Stimulated activated CD4-positive, alpha-beta T cell treated with anti-CD3 and anti-CD28 coated beads, TNF-alpha, amount 100 ng/mL, for 1 hour (primary cell): ENCODE data around the gene CORO7.
"Not testable (repeated sequence)": the region's sequence is repeated elsewhere in the genome, so short reads cannot be mapped to it uniquely, and the experiment has no call there.

Experiments
- DNase-seq, 3 donors: peaks; one replicate each; pipeline ENCODE4 v3.0.0-alpha.2; 2020; ENCODE audit warnings: low read depth in 3 of 3, low spot score in 1 of 3

Gene CORO7

DNA sequence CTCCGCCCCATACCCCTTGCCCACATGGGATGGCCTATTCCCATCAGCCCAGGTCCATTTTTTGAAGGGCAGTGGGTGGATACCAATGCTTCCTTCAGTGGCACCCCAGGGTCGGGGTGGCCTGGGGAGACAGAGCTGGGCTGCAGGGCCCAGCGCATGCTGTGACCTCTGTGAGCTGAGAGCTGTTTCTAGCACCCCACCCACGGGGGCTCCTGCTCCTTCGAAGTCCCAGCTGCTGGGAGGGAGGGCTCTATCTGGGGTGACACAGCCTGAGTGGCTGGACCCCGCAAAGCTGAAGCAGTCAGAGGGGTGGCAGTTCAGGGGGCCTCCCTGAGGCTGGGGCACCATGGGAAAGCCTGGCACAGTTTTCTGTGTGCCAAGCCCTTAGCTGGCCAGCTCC is 76.0 kb downstream of the CORO7 start:
- DNase-seq, result no peak

DNA sequence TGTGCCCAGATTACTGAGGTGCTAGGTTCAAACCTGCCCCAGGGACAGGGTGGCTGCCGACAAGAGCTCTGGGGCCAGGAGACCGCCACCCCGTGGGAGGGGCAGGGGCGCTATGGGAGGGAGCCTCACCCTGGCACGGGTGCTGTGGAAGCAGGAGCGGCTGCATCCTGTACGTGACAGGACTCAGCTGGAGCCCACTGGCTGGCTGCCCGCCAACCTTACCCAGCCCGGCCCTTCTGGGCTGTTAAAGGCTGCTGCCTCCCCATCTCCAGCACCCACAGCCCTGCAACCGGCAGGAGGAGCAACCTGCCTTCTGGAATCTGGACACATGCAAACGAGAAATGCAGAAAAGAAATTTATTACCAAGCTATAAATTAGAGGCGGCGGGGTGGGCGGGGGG is 76.5 kb downstream of the CORO7 start:
- no peak for DNase-seq

- DNase-seq, result no peak
Measured at GRCh38 chr16:4339455-4339854, 76.9 kb downstream of the CORO7 start.

DNA sequence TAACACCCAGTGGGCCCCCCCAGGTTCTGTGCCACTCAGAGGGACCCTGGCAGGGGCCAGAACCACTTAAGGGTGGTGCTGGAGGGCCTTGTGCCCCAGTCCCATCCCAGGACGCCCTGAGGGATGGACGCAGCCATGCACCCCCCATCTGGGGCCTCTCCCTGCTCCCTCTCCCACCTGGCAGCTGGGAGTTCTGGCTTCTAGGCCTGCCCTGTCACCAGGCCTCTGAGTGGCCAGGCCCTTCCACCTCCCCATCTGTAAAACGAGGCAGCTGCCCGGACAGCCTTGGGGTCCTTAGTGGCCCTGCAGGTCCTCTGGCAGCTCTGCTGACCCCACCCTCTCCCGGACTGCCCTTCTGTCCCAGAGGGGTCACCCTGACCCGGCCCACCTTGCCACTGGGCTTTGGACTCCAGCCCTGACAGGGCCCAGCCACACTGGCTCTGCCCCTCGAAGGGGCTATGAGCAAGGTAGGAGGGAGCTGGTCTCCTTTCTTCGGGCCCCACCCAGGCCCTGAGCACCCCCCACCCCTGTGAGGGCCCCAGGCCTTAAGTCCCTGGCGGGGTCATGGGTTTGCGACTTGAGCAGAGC is 77.6 kb downstream of the CORO7 start:
- DNase-seq, result no peak

DNA sequence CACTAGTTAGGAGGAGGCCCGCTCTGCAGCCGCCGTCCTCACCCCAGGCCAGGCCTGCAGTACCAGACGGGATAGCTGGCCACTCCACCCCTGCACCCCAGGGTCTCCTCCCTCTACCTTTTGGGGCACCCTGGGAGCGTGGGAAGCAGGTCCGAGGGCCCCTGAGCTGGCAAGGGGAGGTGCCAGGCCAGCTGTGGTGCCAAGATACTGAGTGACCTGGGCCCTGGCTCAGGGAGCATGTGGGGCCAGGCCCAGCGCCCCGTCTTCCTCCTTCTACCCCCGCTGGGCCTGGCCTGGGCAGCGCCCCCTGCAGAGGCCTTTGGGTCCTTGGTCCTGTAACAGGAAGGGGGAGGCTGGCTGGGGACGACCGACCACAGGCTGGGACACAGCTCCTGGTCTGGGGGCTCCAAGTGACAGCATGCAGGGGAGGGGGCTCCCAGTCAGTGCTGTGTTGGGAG is 78.2 kb downstream of the CORO7 start:
- DNase-seq, result no peak

GRCh38 chr16:4337540-4338088 is 78.8 kb downstream of the CORO7 start:
- no peak for DNase-seq

DNA sequence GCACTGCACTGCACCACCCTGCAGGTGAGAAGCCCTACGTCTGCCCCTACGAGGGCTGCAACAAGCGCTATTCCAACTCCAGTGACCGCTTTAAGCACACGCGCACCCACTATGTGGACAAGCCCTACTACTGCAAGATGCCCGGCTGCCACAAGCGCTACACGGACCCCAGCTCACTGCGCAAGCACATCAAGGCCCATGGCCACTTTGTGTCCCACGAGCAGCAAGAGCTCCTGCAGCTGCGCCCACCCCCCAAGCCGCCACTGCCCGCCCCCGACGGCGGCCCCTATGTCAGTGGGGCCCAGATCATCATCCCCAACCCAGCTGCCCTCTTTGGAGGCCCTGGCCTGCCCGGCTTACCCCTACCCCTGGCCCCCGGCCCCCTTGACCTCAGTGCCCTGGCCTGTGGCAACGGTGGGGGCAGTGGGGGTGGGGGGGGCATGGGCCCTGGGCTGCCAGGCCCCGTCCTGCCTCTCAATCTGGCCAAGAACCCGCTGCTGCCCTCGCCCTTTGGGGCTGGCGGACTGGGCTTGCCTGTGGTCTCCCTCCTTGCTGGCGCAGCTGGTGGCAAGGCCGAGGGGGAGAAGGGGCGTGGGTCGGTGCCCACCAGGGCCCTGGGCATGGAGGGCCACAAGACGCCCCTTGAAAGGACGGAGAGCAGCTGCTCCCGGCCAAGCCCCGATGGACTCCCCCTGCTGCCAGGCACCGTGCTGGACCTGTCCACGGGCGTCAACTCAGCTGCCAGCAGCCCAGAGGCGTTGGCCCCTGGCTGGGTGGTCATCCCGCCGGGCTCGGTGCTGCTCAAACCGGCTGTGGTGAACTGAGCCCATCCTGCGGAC is 79.5 kb downstream of the CORO7 start:
- DNase-seq, result no peak

DNA sequence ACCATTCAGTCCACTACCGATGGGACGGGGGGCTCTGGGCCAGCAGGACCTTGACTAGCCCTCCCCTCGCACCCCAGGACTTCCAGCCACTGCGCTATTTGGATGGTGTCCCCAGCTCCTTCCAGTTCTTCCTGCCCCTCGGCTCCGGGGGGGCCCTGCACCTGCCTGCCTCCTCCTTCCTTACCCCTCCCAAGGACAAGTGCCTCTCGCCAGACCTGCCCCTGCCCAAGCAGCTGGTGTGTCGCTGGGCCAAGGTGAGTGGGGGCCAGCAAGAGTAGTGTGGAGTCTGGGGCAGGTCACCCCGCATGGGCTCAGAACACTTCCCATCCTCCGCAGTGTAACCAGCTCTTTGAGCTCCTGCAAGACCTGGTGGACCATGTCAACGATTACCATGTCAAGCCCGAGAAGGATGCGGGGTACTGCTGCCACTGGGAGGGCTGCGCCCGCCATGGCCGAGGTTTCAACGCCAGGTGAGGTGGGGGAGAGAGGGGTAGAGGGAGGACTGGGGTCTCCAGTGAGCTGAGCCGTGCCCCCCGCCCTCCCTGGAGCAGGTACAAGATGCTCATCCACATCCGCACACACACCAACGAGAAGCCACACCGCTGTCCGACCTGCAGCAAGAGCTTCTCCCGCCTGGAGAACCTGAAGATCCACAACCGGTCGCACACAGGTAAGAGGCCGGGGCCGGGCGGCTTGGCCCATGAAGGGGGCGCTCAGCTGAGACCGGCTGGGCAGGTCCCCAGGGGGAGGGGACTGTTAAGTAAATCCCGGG is 81.5 kb downstream of the CORO7 start:
- DNase-seq, result no peak

GRCh38 chr16:4333714-4334113 is 82.7 kb downstream of the CORO7 start:
- DNase-seq, result not testable (repeated sequence)

DNA sequence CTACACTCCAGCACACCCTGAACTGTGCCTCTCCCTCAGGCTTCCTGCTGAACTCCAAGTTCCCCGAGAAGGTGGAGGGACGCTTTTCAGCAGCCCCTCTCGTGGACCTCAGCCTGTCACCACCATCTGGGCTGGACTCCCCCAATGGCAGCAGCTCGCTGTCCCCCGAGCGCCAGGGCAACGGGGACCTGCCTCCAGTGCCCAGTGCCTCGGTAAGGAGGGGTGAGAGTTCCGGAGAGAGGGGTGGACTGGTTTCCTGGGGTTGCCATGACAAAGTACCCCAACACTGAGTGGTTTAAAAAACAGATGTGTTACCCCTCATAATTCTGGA is 83.1 kb downstream of the CORO7 start:
- no peak for DNase-seq

GRCh38 chr16:4332623-4333307 is 83.6 kb downstream of the CORO7 start:
- no peak for DNase-seq

DNA sequence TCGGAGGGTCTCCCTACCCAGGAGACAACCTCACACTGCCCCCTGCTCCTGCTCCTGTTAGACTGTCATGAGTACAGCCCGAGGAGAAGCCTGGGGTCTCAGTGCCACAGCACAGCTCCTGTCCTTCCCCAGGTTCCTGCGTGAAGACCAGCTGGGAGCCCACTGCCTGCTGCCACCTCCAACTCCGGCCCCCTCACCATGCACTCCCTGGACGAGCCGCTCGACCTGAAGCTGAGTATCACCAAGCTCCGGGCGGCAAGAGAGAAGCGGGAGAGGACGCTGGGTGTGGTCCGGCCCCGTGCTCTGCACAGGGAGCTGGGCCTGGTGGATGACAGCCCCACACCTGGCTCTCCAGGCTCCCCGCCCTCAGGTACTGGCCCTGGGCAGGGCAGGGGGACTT is 84.3 kb downstream of the CORO7 start:
- DNase-seq, result no peak

- peak; percentile 22 to 67 (median 39) for DNase-seq
Measured at GRCh38 chr16:4330277-4330874, 86.0 kb downstream of the CORO7 start.

DNA sequence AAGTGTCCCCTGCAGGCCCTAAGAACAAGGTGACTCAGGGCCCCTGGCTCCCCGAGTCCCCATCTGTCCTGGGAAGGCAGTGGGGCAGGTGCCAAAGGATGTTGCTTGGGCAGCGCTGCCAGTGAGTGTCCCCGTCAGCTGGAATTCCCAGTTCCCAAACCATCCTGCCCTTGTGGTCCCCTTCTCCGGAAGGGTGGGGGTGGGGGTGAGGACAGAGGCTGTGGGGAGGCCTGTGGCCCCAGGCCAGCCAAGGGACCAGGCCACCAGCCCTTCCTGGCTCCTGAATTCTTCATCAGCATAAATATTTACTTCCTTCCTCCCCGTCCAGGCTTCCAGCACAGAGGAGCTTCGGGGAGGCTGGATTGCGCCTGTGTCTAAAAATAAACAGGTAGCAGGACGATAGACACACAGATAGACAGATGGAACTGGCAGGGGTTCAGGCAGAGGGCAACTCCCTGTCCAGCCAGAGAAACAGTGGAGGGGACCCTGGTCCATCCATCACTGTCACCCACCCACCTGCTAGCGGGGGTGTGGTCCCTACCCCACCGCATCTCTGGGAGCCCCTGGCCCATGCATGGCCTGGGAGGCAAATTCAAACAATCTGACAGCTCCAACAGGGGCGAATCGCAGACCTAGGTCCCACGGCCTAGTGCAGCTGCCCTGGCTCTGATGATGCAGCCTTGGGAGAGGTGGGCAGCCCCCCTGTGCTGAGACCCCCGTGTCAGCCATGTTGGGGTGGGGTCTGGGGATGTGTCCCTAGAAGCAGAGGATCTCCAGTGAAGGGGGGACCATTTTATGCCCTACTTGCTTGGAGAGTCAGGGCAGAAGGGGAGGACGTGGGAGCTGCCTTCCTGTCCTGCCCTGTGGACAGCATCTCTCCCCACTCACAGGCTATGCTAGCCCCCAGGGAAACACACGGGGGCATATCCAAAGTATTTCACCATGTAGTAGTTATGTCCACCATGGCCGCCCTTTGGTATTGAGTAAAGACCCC is 87.3 kb downstream of the CORO7 start:
- no peak for DNase-seq

DNA sequence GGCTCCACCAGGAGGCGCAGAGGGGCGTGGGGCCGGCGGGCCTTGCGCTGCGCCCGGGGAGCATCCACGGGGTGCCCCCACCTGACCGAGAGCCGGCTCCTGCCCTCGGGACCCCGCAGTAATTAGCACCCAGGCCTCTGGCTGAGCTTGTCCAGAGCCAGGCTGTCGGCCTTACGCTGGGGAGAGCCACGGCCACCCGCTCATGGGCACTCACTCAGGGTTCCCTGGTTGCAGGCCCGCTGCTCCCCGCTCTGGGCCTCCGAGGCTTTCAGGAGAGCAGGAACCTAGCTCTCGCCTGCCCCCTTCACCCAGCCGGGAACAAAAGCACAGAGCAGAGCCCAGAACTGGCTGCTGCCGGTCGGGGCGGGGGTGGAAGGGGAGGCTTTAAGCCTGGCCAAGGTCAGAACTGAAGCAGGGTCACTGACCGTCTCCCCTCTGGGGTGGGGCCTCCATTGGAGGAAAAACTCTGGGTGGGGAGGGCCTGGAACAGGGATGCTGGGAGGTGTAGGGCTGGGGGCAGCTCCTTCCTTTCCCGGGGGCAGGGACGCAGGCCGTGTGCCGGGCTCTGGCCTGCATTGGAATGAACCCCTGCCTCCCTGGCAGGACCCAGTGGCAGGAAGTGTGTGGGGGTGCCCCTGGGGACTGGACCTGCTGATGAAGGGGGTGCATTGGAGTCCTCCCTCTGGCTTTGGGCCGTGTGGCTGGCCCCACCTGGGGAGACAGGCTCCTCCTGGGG is 88.2 kb downstream of the CORO7 start:
- peak in 2 of 3 donors; percentile 15 to 44 for DNase-seq

DNA sequence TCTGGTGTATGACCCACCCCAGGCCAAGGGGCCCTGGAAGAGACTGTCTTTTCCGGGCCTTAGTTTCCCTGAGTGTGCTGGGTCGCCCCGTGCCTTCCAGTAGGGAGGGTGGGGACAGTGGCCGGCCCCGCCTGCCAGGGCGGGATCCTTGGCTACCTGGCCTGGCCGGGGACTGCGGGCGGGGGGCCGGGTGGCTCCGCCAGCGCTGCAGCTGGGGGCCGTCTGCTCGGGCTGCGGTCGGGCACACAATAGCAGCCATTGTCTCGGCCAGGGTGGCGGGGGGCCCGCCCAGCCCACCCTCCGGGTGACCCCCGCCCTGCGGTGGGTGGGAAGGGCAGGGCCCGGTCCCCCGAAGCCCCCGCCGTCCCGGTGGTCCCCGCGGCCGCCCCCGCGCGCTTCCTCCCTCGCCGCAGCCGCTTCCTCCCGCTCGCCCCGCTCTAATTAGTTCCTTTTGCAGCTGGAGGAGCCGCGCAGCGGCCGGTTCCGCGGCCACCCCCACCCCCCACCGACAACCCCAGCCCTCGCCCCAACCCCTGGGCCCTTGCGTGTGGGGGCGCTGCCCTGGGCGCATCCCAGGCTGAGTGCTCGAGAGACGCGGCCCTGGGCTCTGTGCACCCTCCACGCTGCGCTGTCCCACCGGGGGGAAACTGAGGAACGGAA is 88.9 kb downstream of the CORO7 start:
- no peak for DNase-seq

GRCh38 chr16:4325253-4325758 is 91.1 kb downstream of the CORO7 start:
- no peak for DNase-seq
